Measurements from ENCODE around the gene AHSP. TPM values are rescaled to one million over a fixed set of nuclear protein-coding genes. Genes with fewer than 3 reads are reported as not detected.

Gene AHSP
- not detected in 5 replicates for total RNA-seq (2022; extraction: Qiagen RNA extraction; ENCODE audit: low read depth)

GRCh38 chr16:31527734-31528274 is at the start of gene AHSP:
AHSP (plus strand) TSS chr16:31527900; CDS start chr16:31528140, 240 bp downstream.

GRCh38 chr16:31483081-31483480 is 44.6 kb upstream of the AHSP start, which contains the start of gene SLC5A2:
SLC5A2 (plus strand) TSS chr16:31483123; CDS start chr16:31483137, 14 bp downstream.

GRCh38 chr16:31507929-31508705 is 19.6 kb upstream of the AHSP start, which contains the start of gene RUSF1:
RUSF1 (minus strand) TSS chr16:31508391; CDS start chr16:31508373, 18 bp downstream.

Other genes with a start within 250 kb of the AHSP start
- gene ITGAX, start 172.7 kb upstream of the AHSP start, total RNA-seq (2022; extraction: Qiagen RNA extraction; ENCODE audit: low read depth): 1.1 to 1.6 TPM (median 1.2 TPM) in 5 replicates
- not detected in 5 replicates for gene ITGAD, start 134.6 kb upstream of the AHSP start, total RNA-seq (2022; extraction: Qiagen RNA extraction; ENCODE audit: low read depth)
- gene COX6A2, start 99.5 kb upstream of the AHSP start, total RNA-seq (2022; extraction: Qiagen RNA extraction; ENCODE audit: low read depth): not detected in 5 replicates
- gene ZNF843, start 85.1 kb upstream of the AHSP start, total RNA-seq (2022; extraction: Qiagen RNA extraction; ENCODE audit: low read depth): 0.06 to 0.15 TPM (median 0.08 TPM) in 4 of 5 replicates, not detected in the other
- 6.0 to 12.7 TPM (median 11.2 TPM) in 5 replicates for gene ARMC5, start 68.4 kb upstream of the AHSP start, total RNA-seq (2022; extraction: Qiagen RNA extraction; ENCODE audit: low read depth)
- 36.6 to 57.9 TPM (median 44.1 TPM) in 5 replicates for gene TGFB1I1, start 55.7 kb upstream of the AHSP start, total RNA-seq (2022; extraction: Qiagen RNA extraction; ENCODE audit: low read depth)
- 0.13 to 0.29 TPM in 2 of 5 replicates, not detected in the others for gene SLC5A2, start 44.8 kb upstream of the AHSP start, total RNA-seq (2022; extraction: Qiagen RNA extraction; ENCODE audit: low read depth)
- gene RUSF1, start 19.5 kb upstream of the AHSP start, total RNA-seq (2022; extraction: Qiagen RNA extraction; ENCODE audit: low read depth): 37.6 to 55.0 TPM (median 50.6 TPM) in 5 replicates

Data from A549 treated with RU486 at 1 μM for 4 hours (cell line).